ENCODE results near the gene ATP6V1F. TPM values are rescaled to one million over a fixed set of nuclear protein-coding genes. Genes with fewer than 3 reads are reported as not detected.

The ATP6V1F gene
- total RNA-seq, 1 donor from 2014 or later: 69.5 TPM

- TF ChIP-seq CTCF (conservative IDR thresholded peaks at IDR 0.05; ENCODE audit: low read depth, low read length): no peak
- DNase-seq (ENCODE audit: low read depth): no peak
These were observed 4.0 kb upstream of the ATP6V1F start for GRCh38 chr7:128858380-128859231.

GRCh38 chr7:128859232-128860157 lies 3.2 kb upstream of the ATP6V1F start:
- no peak for TF ChIP-seq CTCF (conservative IDR thresholded peaks at IDR 0.05; ENCODE audit: low read depth, low read length)
- no peak overlapping the region for H3K4me3 ChIP-seq (ENCODE audit: low read depth, low read length)
- no peak for DNase-seq (ENCODE audit: low read depth)

More at GRCh38 chr7:128858380-128859231, 4.0 kb upstream of the ATP6V1F start:
- H3K4me3 ChIP-seq (ENCODE audit: low read depth, low read length): no peak overlapping the region

- no peak for DNase-seq (ENCODE audit: low read depth)
- no peak overlapping the region for H3K4me3 ChIP-seq (ENCODE audit: low read depth, low read length)
- peak; percentile 37 for TF ChIP-seq CTCF (conservative IDR thresholded peaks at IDR 0.05; ENCODE audit: low read depth, low read length)
These were observed 2.2 kb upstream of the ATP6V1F start for GRCh38 chr7:128860158-128861073.

GRCh38 chr7:128861957-128862570 lies 592 bp upstream of the ATP6V1F start:
- TF ChIP-seq CTCF (conservative IDR thresholded peaks at IDR 0.05; ENCODE audit: low read depth, low read length): no peak

GRCh38 chr7:128863433-128863989 lies 855 bp downstream of the ATP6V1F start:
- TF ChIP-seq CTCF (conservative IDR thresholded peaks at IDR 0.05; ENCODE audit: low read depth, low read length): peak; percentile 61
- DNase-seq (ENCODE audit: low read depth): no peak
- peak overlapping the region; percentile 65 for H3K4me3 ChIP-seq (ENCODE audit: low read depth, low read length)

More at GRCh38 chr7:128861957-128862570, 592 bp upstream of the ATP6V1F start:
- H3K4me3 ChIP-seq (ENCODE audit: low read depth, low read length): peak overlapping the region; percentile 65
- DNase-seq (ENCODE audit: low read depth): no peak
